HCT116 (cell line): ENCODE results near the gene SFXN1. TPM values are rescaled to one million over a fixed set of nuclear protein-coding genes. Genes with fewer than 3 reads are reported as not detected.

Source experiments
- ATAC-seq: fragments of 200-7000 bp; cut with Tn5 transposase; 2 replicates; pipeline ENCODE4 v1.9.1; 2020; ENCODE audit warnings: mild to moderate bottlenecking, moderate library complexity
- BruUV-seq: library from RNA; stranded (reverse); fragments of 400-500 nt; replicated peaks from 2 replicates; lab custom pipeline; 2021; lab: Mats Ljungman, UMichigan
- CTCF ChIA-PET: fragments of 300-600 bp; sonication (Branson Sonifier 250); formaldehyde crosslinking; loops from one replicate; lab custom pipeline; 2021; ENCODE audit warnings: antibody characterized with exemption; lab: Charles Lee
- POLR2A ChIA-PET: fragments of 300-600, 350-600 bp; sonication (Branson Sonifier 250); formaldehyde crosslinking; loops from one replicate; lab custom pipeline; 2021; ENCODE audit warnings: antibody characterized with exemption; lab: Charles Lee
- RAD21 ChIA-PET, 2 experiments: fragments of 300-600 bp; sonication (Branson Sonifier 250); formaldehyde crosslinking; loops; one replicate each; lab custom pipeline; 2023; ENCODE audit warnings: low total read pairs in 2 of 2; ENCODE audit not compliant: uncharacterized antibody in 2 of 2, unreplicated experiment in 2 of 2, low non-redundant PET in 1 of 2; lab: Charles Lee
- DNase-seq: peaks from one replicate; pipeline ENCODE4 v3.0.0-alpha.2; 2010; ENCODE audit warnings: low read depth, low spot score
- H2AFZ ChIP-seq: fragments of 200-600 bp; shearing (Covaris generic), sonication (generic); 2 replicates; pipeline ENCODE4 v1.6.1; 2017; ENCODE audit warnings: low read depth, mixed run types, mixed read lengths, antibody characterized with exemption, low read length; ENCODE audit not compliant: poor library complexity, severe bottlenecking
- H3K27ac ChIP-seq: 2 replicates; pipeline ENCODE4 v1.5.1; 2012; ENCODE audit warnings: low read depth, low read length
- H3K27me3 ChIP-seq: fragments of 200-600 bp; sonication (generic); 2 replicates; pipeline ENCODE4 v1.6.1; 2016; ENCODE audit warnings: mixed run types, low read length, mixed read lengths; ENCODE audit not compliant: insufficient read depth
- H3K36me3 ChIP-seq, 2 experiments: fragments of 200-500 bp in 1 of 2; fragments of 200-600 bp in 1 of 2; sonication (Bioruptor generic) in 1 of 2; sonication (generic) in 1 of 2; 2 replicates each; pipeline versions ENCODE4 v1.5.1 to v1.6.1; 2014 to 2016; ENCODE audit warnings: low read length in 2 of 2, inconsistent platforms in 1 of 2, mixed read lengths in 1 of 2, mixed run types in 1 of 2; ENCODE audit not compliant: insufficient read depth in 2 of 2, control insufficient read depth in 1 of 2
- H3K4me1 ChIP-seq, 2 experiments: fragments of 200-600 bp in 1 of 2; sonication (generic) in 1 of 2; 2 replicates each; pipeline versions ENCODE4 v1.5.1 to v1.6.1; 2012 to 2017; ENCODE audit warnings: low read length in 2 of 2, inconsistent platforms in 1 of 2, mild to moderate bottlenecking in 1 of 2, mixed read lengths in 1 of 2, mixed run types in 1 of 2, moderate library complexity in 1 of 2; ENCODE audit not compliant: insufficient read depth in 2 of 2, control insufficient read depth in 1 of 2
- H3K4me2 ChIP-seq: fragments of 200-600 bp; sonication (generic); 2 replicates; pipeline ENCODE4 v1.6.1; 2017; ENCODE audit warnings: mixed run types, low read length, mixed read lengths
- H3K4me3 ChIP-seq, 2 experiments: fragments of 200-600 bp in 1 of 2; sonication (generic) in 1 of 2; replicated peaks in 1 of 2; 2 replicates each; pipeline ENCODE4 v1.5.1; 2011 to 2016; ENCODE audit warnings: low read length in 2 of 2, control low read depth in 1 of 2, low read depth in 1 of 2, mild to moderate bottlenecking in 1 of 2, mixed read lengths in 1 of 2, mixed run types in 1 of 2
- H3K79me2 ChIP-seq: fragments of 200-600 bp; sonication (generic); 2 replicates; pipeline ENCODE4 v1.6.1; 2017; ENCODE audit warnings: mild to moderate bottlenecking, mixed run types, low read length, moderate library complexity, mixed read lengths; ENCODE audit not compliant: insufficient read depth
- H3K9ac ChIP-seq: fragments of 200-600 bp; sonication (generic); 2 replicates; pipeline ENCODE4 v1.6.1; 2016; ENCODE audit warnings: low read length, mixed read lengths
- H3K9me2 ChIP-seq: fragments of 200-600 bp; sonication (generic), shearing (Covaris generic); 2 replicates; pipeline ENCODE4 v1.6.1; 2017; ENCODE audit warnings: mixed run types, mild to moderate bottlenecking, moderate library complexity; ENCODE audit not compliant: insufficient read depth
- H3K9me3 ChIP-seq, 2 experiments: fragments of 200-500 bp in 1 of 2; fragments of 200-600 bp in 1 of 2; sonication (Bioruptor generic) in 1 of 2; sonication (generic) in 1 of 2; 2 replicates each; pipeline ENCODE4 v1.6.1; 2014 to 2017; ENCODE audit warnings: low read length in 2 of 2, mixed read lengths in 2 of 2, inconsistent platforms in 1 of 2, low read depth in 1 of 2, mild to moderate bottlenecking in 1 of 2, mixed run types in 1 of 2, moderate library complexity in 1 of 2; ENCODE audit not compliant: control insufficient read depth in 1 of 2, insufficient read depth in 1 of 2
- H4K20me1 ChIP-seq: fragments of 200-600 bp; sonication (generic), shearing (Covaris generic); 2 replicates; pipeline ENCODE4 v1.6.1; 2017; ENCODE audit warnings: mixed run types, mild to moderate bottlenecking, moderate library complexity; ENCODE audit not compliant: insufficient read depth
- ATF3 ChIP-seq: IDR thresholded peaks from 2 replicates; pipeline ENCODE4 v1.6.1; 2012
- CBX3 ChIP-seq: IDR thresholded peaks from 2 replicates; pipeline ENCODE4 v1.6.1; 2012; ENCODE audit warnings: low read depth
- CEBPB ChIP-seq: IDR thresholded peaks from 2 replicates; pipeline ENCODE4 v1.6.1; 2012; ENCODE audit warnings: low read depth
- EGR1 ChIP-seq: IDR thresholded peaks from 2 replicates; pipeline ENCODE4 v1.6.1; 2012; ENCODE audit warnings: low read depth
- ELF1 ChIP-seq: IDR thresholded peaks from 2 replicates; pipeline ENCODE4 v1.6.1; 2012; ENCODE audit warnings: low read depth, borderline replicate concordance
- EZH2 ChIP-seq: fragments of 200-600 bp; sonication (generic); IDR thresholded peaks from 2 replicates; pipeline ENCODE4 v1.6.1; 2017; ENCODE audit warnings: antibody characterized with exemption, mixed run types
- FOSL1 ChIP-seq: IDR thresholded peaks from 2 replicates; pipeline ENCODE4 v1.6.1; 2012; ENCODE audit warnings: low read depth
- JUND ChIP-seq: IDR thresholded peaks from 2 replicates; pipeline ENCODE4 v1.6.1; 2012
- POLR2A ChIP-seq: IDR thresholded peaks from 2 replicates; pipeline ENCODE4 v1.7.0; 2011; ENCODE audit warnings: borderline replicate concordance; ENCODE audit not compliant: insufficient read depth, insufficient read length; ENCODE audit errors: extremely low read depth
- POLR2AphosphoS5 ChIP-seq: IDR thresholded peaks from 2 replicates; pipeline ENCODE4 v1.6.1; 2011; ENCODE audit warnings: mild to moderate bottlenecking, low read depth, low read length, moderate library complexity
- RAD21 ChIP-seq: IDR thresholded peaks from 2 replicates; pipeline ENCODE4 v1.6.1; 2012; ENCODE audit warnings: low read depth, mild to moderate bottlenecking
- SIN3A ChIP-seq: IDR thresholded peaks from 2 replicates; pipeline ENCODE4 v1.6.1; 2012; ENCODE audit warnings: low read depth
- SP1 ChIP-seq: IDR thresholded peaks from 2 replicates; pipeline ENCODE4 v1.6.1; 2012; ENCODE audit warnings: low read depth
- YY1 ChIP-seq: IDR thresholded peaks from 2 replicates; pipeline ENCODE4 v1.6.1; 2011; ENCODE audit warnings: low read length, low read depth, moderate library complexity, mild to moderate bottlenecking; ENCODE audit not compliant: insufficient replicate concordance; ENCODE audit errors: extremely low read depth
- ZFX ChIP-seq: fragments of 450-650 bp; IDR thresholded peaks from 2 replicates; pipeline ENCODE4 v1.6.1; 2017
- ZNF274 ChIP-seq: fragments of 200-500 bp; sonication (Bioruptor generic); IDR thresholded peaks from 2 replicates; pipeline ENCODE4 v1.6.1; 2014; ENCODE audit warnings: mild to moderate bottlenecking, low read depth, low read length, inconsistent platforms
- intact Hi-C: fragments of 100-400 bp; cut with micrococcal nuclease; formaldehyde crosslinking; loops from 2 replicates; pipeline ENCODE4 v1.10.0; 2022
- total RNA-seq: library from RNA; stranded (reverse); gene quantifications from one replicate; pipeline ENCODE4 v1.2.1, GENCODE V29; 2021; ENCODE audit not compliant: unreplicated experiment
- TF ChIP-seq, protein P1 (sequence below): IDR thresholded peaks from 2 replicates; pipeline ENCODE4 v1.6.1; 2011; ENCODE audit warnings: mild to moderate bottlenecking, low read length, moderate library complexity; ENCODE audit not compliant: insufficient replicate concordance; ENCODE audit errors: extremely low read depth
- TF ChIP-seq, protein P2 (sequence below): IDR thresholded peaks from 2 replicates; pipeline ENCODE4 v1.6.1; 2012

Gene SFXN1
- total RNA-seq, 1 experiment from 2014 or later = 145 TPM

- ATAC-seq (no peak), DNase-seq (no peak)
- Histone ChIP-seq H3K27ac (no peak overlapping the region), H3K4me3 (no peak overlapping the region), H3K4me1 (no peaks in the 10 kb centered on the region), H3K27me3 (no peaks in the 10 kb centered on the region), H3K9me2 (no peaks in the 10 kb centered on the region), H3K79me2 (peaks cover 97% of the 10 kb centered on the region), H4K20me1 (peaks cover 10% of the 10 kb centered on the region), H3K4me2 (no peak overlapping the region), H3K9me3 (no peaks in the 10 kb centered on the region), H2AFZ (no peak overlapping the region), H3K36me3 (peaks cover 34 to 43% of the 10 kb centered on the region in 2 experiments; a peak in 3 of 4 replicates), H3K9ac (no peak overlapping the region)
- POLR2A ChIA-PET = no interaction called here
- no TSS peak for BruUV-seq
- TF ChIP-seq JUND (no peak), RAD21 (no peak), SP1 (no peak), POLR2A (no peak), EGR1 (no peak), ATF3 (no peak), YY1 (no peak), ZNF274 (no peak), CEBPB (no peak), CBX3 (no peak), POLR2AphosphoS5 (no peak), EZH2 (no peak), FOSL1 (no peak), ZFX (no peak), ELF1 (no peak), SIN3A (no peak)
- TF ChIP-seq, protein P1, sequence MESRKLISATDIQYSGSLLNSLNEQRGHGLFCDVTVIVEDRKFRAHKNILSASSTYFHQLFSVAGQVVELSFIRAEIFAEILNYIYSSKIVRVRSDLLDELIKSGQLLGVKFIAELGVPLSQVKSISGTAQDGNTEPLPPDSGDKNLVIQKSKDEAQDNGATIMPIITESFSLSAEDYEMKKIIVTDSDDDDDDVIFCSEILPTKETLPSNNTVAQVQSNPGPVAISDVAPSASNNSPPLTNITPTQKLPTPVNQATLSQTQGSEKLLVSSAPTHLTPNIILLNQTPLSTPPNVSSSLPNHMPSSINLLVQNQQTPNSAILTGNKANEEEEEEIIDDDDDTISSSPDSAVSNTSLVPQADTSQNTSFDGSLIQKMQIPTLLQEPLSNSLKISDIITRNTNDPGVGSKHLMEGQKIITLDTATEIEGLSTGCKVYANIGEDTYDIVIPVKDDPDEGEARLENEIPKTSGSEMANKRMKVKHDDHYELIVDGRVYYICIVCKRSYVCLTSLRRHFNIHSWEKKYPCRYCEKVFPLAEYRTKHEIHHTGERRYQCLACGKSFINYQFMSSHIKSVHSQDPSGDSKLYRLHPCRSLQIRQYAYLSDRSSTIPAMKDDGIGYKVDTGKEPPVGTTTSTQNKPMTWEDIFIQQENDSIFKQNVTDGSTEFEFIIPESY = no peak
- TF ChIP-seq, protein P2, sequence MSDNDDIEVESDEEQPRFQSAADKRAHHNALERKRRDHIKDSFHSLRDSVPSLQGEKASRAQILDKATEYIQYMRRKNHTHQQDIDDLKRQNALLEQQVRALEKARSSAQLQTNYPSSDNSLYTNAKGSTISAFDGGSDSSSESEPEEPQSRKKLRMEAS = no peak
- CTCF ChIA-PET = no interaction called here
- intact Hi-C loops = no loop called here
- RAD21 ChIA-PET = no interaction called here
Measured at GRCh38 chr5:175494264-175495183, 16.2 kb downstream of the SFXN1 start.
